Superior temporal gyrus (tissue), 1 donor: ENCODE results near the gene C1orf21.

Experiments used
- DNase-seq: peaks from one replicate; pipeline ENCODE4 v3.0.0-alpha.2; 2016; ENCODE audit errors: extremely low spot score

The C1orf21 gene

GRCh38 chr1:184513966-184514365, 127.1 kb downstream of the C1orf21 start:
- no peak for DNase-seq

GRCh38 chr1:184514447-184514846, 127.6 kb downstream of the C1orf21 start:
- DNase-seq: no peak

- DNase-seq: no peak
These were observed 130.3 kb downstream of the C1orf21 start for GRCh38 chr1:184517130-184517529.

- DNase-seq: no peak
These were observed 132.0 kb downstream of the C1orf21 start for GRCh38 chr1:184518736-184519357.

GRCh38 chr1:184520336-184520735, 133.5 kb downstream of the C1orf21 start:
- DNase-seq: no peak

- DNase-seq: no peak
These were observed 137.4 kb downstream of the C1orf21 start for GRCh38 chr1:184524248-184524647.

GRCh38 chr1:184527402-184527801, 140.6 kb downstream of the C1orf21 start:
- no peak for DNase-seq

- no peak for DNase-seq
These were observed 143.4 kb downstream of the C1orf21 start for GRCh38 chr1:184530226-184530625.

- no peak for DNase-seq
These were observed 144.5 kb downstream of the C1orf21 start for GRCh38 chr1:184531296-184531695.

- no peak for DNase-seq
These were observed 145.4 kb downstream of the C1orf21 start for GRCh38 chr1:184532199-184532598.

GRCh38 chr1:184533049-184533448, 146.2 kb downstream of the C1orf21 start:
- DNase-seq: no peak

- DNase-seq: no peak
These were observed 147.1 kb downstream of the C1orf21 start for GRCh38 chr1:184533915-184534314.

- DNase-seq: no peak
These were observed 147.9 kb downstream of the C1orf21 start for GRCh38 chr1:184534690-184535089.

GRCh38 chr1:184535191-184535970, 148.6 kb downstream of the C1orf21 start:
- DNase-seq: no peak

- DNase-seq: no peak
These were observed 149.6 kb downstream of the C1orf21 start for GRCh38 chr1:184536246-184536985.

GRCh38 chr1:184539580-184539979, 152.8 kb downstream of the C1orf21 start:
- no peak for DNase-seq

GRCh38 chr1:184541537-184542152, 154.8 kb downstream of the C1orf21 start:
- DNase-seq: no peak

- no peak for DNase-seq
These were observed 155.5 kb downstream of the C1orf21 start for GRCh38 chr1:184542291-184542690.

- DNase-seq: no peak
These were observed 158.8 kb downstream of the C1orf21 start for GRCh38 chr1:184545601-184546000.

- no peak for DNase-seq
These were observed 165.6 kb downstream of the C1orf21 start for GRCh38 chr1:184552446-184552845.

GRCh38 chr1:184553845-184554244, 167.0 kb downstream of the C1orf21 start:
- DNase-seq: no peak
